Mammary epithelial cell (primary cell): ENCODE measurements around the gene FAM120AOS.

Experiments
- CTCF ChIP-seq, 2 donors: IDR thresholded peaks in 1 of 2; conservative IDR thresholded peaks in 1 of 2; 2 replicates each; pipeline ENCODE4 v1.5.1; 2011 to 2012; ENCODE audit warnings: inconsistent platforms in 2 of 2, low read length in 2 of 2, mild to moderate bottlenecking in 2 of 2, control low read depth in 1 of 2, low read depth in 1 of 2; ENCODE audit not compliant: insufficient read depth in 1 of 2; ENCODE audit errors: extremely low read depth in 1 of 2
- EZH2 ChIP-seq: IDR thresholded peaks from 2 replicates; pipeline ENCODE4 v1.6.1; 2012; ENCODE audit warnings: low read length, inconsistent platforms, borderline replicate concordance

DNA sequence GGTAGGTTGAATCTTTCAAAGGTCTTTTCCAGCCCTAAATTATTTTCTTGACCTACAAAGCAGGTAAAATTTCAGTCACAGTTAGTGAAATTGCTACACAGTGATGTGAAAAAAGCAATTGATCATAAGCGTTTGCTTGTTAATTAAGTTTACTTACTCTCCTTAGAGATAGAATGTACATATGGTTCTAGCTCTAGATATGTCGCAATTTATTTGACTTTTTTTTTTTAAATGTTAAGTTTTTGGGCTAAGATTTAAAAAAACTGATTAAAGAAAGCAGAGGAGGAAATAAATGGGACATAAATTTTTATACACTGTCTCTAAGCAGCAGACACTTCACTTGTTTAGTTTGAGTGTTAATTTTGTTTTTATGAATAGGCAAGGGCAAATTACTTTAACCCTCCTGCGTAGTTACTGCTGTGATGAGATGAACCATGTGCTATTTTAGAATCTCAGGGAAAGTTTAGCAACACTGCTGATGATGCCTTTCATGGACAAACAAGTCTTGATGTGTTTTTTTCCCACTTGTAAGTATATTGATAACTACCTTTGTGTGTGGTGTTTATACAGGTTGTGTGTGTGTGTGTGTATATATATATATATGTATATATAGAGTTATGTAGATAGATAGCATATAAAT is 38.3 kb upstream of the FAM120AOS start:
- TF ChIP-seq CTCF (conservative IDR thresholded peaks at IDR 0.05 in 1 of 2, IDR thresholded peaks at IDR 0.05 in 1 of 2; ENCODE audit: extremely low read depth in 1 of 2, insufficient read depth in 1 of 2, low read depth in 1 of 2, low read length in 2 of 2) (no peak), EZH2 (no peak)
